ENCODE measurements around the gene SLC36A3.
A peak's percentile ranks its signal among the peaks of the same experiment; 100 is the strongest.
"Not testable (repeated sequence)": the region's sequence is repeated elsewhere in the genome, so short reads cannot be mapped to it uniquely, and the experiment has no call there.

The SLC36A3 gene

GRCh38 chr5:151303666-151304065, at the start of gene SLC36A3:
Gene SLC36A3, minus strand, starts transcription at chr5:151303766. Its CDS starts 412 bp downstream, at chr5:151303354.
- DNase-seq (ENCODE audit: extremely low read depth in 1 of 2, low read depth in 1 of 2), result no peak

GRCh38 chr5:151351671-151352070, 48.1 kb upstream of the SLC36A3 start:
- no peak for DNase-seq (ENCODE audit: extremely low read depth in 1 of 2, low read depth in 1 of 2)

- no peak for DNase-seq (ENCODE audit: extremely low read depth in 1 of 2, low read depth in 1 of 2)
Observed at GRCh38 chr5:151348789-151349188, 45.2 kb upstream of the SLC36A3 start.

GRCh38 chr5:151347369-151347768, 43.8 kb upstream of the SLC36A3 start, which contains the start of gene SLC36A2:
Gene SLC36A2, minus strand, starts transcription at chr5:151347559. Its CDS starts 99 bp downstream, at chr5:151347460.
- DNase-seq (ENCODE audit: extremely low read depth in 1 of 2, low read depth in 1 of 2), result no peak

GRCh38 chr5:151345808-151346478, 42.4 kb upstream of the SLC36A3 start:
- DNase-seq (ENCODE audit: extremely low read depth in 1 of 2, low read depth in 1 of 2), result no peak

GRCh38 chr5:151345187-151345807, 41.7 kb upstream of the SLC36A3 start:
- DNase-seq (ENCODE audit: extremely low read depth in 1 of 2, low read depth in 1 of 2), result no peak

- DNase-seq (ENCODE audit: extremely low read depth in 1 of 2, low read depth in 1 of 2), result no peak
Observed at GRCh38 chr5:151344088-151344487, 40.5 kb upstream of the SLC36A3 start.

GRCh38 chr5:151340004-151340403, 36.4 kb upstream of the SLC36A3 start:
- DNase-seq (ENCODE audit: extremely low read depth in 1 of 2, low read depth in 1 of 2), result no peak

- no peak for DNase-seq (ENCODE audit: extremely low read depth in 1 of 2, low read depth in 1 of 2)
Observed at GRCh38 chr5:151338734-151339133, 35.2 kb upstream of the SLC36A3 start.

GRCh38 chr5:151332857-151333256, 29.3 kb upstream of the SLC36A3 start:
- no peak for DNase-seq (ENCODE audit: extremely low read depth in 1 of 2, low read depth in 1 of 2)

- no peak for DNase-seq (ENCODE audit: extremely low read depth in 1 of 2, low read depth in 1 of 2)
Observed at GRCh38 chr5:151328734-151329133, 25.2 kb upstream of the SLC36A3 start.

GRCh38 chr5:151327585-151327984, 24.0 kb upstream of the SLC36A3 start:
- DNase-seq (ENCODE audit: extremely low read depth in 1 of 2, low read depth in 1 of 2), result no peak

- no peak for DNase-seq (ENCODE audit: extremely low read depth in 1 of 2, low read depth in 1 of 2)
Observed at GRCh38 chr5:151326266-151326665, 22.7 kb upstream of the SLC36A3 start.

- DNase-seq (ENCODE audit: extremely low read depth in 1 of 2, low read depth in 1 of 2), result no peak
Observed at GRCh38 chr5:151320481-151320880, 16.9 kb upstream of the SLC36A3 start.

GRCh38 chr5:151318850-151319732, 15.5 kb upstream of the SLC36A3 start:
- DNase-seq (ENCODE audit: extremely low read depth in 1 of 2, low read depth in 1 of 2), result no peak

GRCh38 chr5:151317871-151318270, 14.3 kb upstream of the SLC36A3 start:
- no peak for DNase-seq (ENCODE audit: extremely low read depth in 1 of 2, low read depth in 1 of 2)

GRCh38 chr5:151315998-151316597, 12.5 kb upstream of the SLC36A3 start:
- DNase-seq (ENCODE audit: extremely low read depth in 1 of 2, low read depth in 1 of 2), result peak in 1 of 2 donors; percentile 22

- no peak for DNase-seq (ENCODE audit: extremely low read depth in 1 of 2, low read depth in 1 of 2)
Observed at GRCh38 chr5:151313357-151313756, 9.8 kb upstream of the SLC36A3 start.

GRCh38 chr5:151312756-151313324, 9.3 kb upstream of the SLC36A3 start:
- DNase-seq (ENCODE audit: extremely low read depth in 1 of 2, low read depth in 1 of 2), result no peak

GRCh38 chr5:151310932-151311331, 7.4 kb upstream of the SLC36A3 start:
- no peak for DNase-seq (ENCODE audit: extremely low read depth in 1 of 2, low read depth in 1 of 2)

- DNase-seq (ENCODE audit: extremely low read depth in 1 of 2, low read depth in 1 of 2), result not testable (repeated sequence)
Observed at GRCh38 chr5:151309821-151310220, 6.3 kb upstream of the SLC36A3 start.

Data from activated CD8-positive, alpha-beta memory T cell treated with anti-CD3 and anti-CD28 coated beads for 1 hour (primary cell).